Measurements from ENCODE around the gene SIN3A.
"Not testable (repeated sequence)": the region's sequence is repeated elsewhere in the genome, so short reads cannot be mapped to it uniquely, and the experiment has no call there.

The SIN3A gene

DNA sequence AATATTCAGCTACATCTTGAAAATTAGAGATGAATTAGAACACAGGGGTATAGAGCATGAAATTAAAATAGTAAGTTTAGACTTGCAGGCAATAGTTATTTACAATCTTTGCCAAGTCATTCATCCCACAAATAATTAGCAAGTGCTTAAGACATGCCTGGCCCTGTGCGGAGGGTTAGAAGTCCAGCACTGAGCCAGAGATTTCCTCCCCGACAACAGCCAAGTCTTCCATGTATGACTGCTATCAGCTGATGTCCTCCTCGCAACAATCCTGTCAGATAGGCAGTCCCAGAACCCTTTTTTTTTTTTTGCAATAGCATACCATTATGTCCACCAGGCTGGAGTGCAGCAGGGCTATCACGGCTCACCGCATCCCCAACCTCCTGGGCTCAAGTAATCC lies 14.6 kb downstream of the SIN3A start:
- TF ChIP-seq GATA1 (IDR thresholded peaks at IDR 0.05; ENCODE audit: low read depth, low read length), result no peak
- no peak for TF ChIP-seq POLR2A (IDR thresholded peaks at IDR 0.05; ENCODE audit: low read length)
- no peak for DNase-seq

DNA sequence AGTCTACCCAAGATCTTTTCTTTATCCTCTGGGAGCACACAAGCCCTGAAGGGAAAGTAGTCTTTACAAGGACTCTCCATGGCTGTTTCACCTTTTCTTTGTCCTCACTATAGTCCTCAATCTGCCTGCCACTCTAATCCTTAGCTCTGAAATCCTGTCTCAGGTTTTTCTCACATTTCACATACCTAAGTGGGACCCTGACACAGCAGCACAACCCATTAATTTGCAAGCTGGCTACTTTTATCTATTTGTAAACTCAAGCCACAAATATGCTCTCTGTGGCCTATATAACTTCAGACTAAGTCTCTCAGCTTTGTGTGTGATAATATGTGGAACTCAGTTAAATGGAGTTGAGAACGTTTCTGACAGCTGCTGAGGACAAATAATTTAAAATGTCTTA lies 19.8 kb downstream of the SIN3A start:
- TF ChIP-seq GATA1 (IDR thresholded peaks at IDR 0.05; ENCODE audit: low read depth, low read length) (no peak), POLR2A (IDR thresholded peaks at IDR 0.05; ENCODE audit: low read length) (no peak)
- no peak for DNase-seq

DNA sequence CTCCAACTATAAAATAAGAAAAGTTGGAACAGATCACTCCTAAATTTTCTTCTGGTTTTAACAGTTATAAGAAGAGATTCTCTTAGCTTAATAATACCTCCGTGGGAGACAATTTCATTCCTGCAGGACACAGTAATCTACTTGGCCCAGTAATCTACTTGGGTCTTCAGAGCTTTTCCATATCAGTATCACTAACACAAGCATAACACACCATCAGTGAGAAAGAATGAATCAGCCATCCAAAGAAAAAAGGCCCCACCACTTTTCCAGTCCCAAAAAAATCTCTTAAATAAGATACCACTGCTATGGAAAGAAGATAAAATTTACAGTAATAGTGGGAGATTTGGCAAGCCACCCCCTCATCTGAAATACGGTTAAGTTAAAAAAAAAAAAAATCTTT lies 20.2 kb downstream of the SIN3A start:
- DNase-seq, result no peak
- TF ChIP-seq GATA1 (IDR thresholded peaks at IDR 0.05; ENCODE audit: low read depth, low read length) (no peak), POLR2A (IDR thresholded peaks at IDR 0.05; ENCODE audit: low read length) (no peak)

DNA sequence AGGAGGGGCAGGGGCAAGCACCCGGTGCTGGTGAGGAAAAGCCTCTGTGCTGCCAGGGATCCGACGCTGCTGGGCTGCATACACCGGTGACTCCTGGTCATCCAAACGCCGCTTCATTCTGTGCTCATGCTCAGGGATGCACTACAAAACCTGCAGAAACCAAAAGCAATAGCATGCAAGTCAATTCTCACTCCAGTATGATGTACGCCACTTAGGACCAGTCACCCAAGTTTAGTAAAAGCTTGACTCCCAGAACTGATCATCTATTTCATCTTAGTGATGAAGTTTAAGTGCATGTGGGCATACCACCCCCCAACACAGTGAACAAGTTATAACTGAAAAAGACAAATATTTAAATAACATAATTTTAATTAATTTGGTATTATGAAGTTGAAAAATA lies 21.2 kb downstream of the SIN3A start:
- TF ChIP-seq GATA1 (IDR thresholded peaks at IDR 0.05; ENCODE audit: low read depth, low read length) (no peak), POLR2A (IDR thresholded peaks at IDR 0.05; ENCODE audit: low read length) (no peak)
- DNase-seq, result no peak

DNA sequence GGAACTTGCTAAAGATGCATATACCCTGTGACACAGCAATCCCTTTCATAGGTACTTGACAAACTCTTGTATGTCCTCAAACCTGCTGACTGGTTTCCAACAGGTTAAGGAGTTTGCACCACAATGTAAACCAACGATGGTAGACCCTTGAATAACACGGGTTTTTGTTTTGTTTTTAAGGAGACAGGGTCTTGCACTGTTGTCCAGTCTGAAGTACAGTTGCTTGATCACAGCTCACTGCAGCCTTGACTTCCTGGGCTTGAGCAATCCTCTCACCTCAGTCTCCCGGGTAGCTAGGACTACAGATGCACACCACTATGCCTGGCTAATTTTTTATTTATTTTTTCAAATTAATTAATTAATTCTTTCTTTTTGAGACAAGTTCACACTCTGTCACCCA lies 23.3 kb downstream of the SIN3A start:
- TF ChIP-seq GATA1 (IDR thresholded peaks at IDR 0.05; ENCODE audit: low read depth, low read length), result no peak
- TF ChIP-seq POLR2A (IDR thresholded peaks at IDR 0.05; ENCODE audit: low read length), result no peak
- no peak for DNase-seq

DNA sequence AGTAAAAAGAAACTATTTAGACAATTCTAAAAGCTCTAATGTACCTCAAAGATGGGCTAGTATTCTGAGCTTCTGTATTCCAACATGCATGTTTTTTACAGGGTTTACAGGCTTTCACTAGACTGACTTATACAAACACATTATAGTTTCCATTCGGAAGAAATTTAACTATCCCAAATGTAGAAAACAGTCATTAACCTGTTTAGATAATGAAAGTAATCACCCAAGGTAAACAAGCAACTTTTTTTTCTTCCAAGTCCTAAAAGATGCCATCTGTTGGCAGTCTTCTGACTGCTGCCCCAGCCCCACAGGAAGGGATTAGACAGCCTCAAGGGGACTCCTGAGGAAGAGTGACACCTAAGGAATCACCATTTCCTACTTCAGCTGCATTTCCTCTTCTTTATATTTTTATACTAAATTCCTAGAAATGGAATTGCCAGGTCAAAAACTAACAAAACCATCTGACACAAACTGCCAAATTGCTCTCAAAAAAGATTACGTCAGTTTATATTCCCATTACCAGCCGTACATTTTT lies 25.5 kb downstream of the SIN3A start:
- TF ChIP-seq GATA1 (IDR thresholded peaks at IDR 0.05; ENCODE audit: low read depth, low read length) (no peak), POLR2A (IDR thresholded peaks at IDR 0.05; ENCODE audit: low read length) (no peak)
- no peak for DNase-seq

DNA sequence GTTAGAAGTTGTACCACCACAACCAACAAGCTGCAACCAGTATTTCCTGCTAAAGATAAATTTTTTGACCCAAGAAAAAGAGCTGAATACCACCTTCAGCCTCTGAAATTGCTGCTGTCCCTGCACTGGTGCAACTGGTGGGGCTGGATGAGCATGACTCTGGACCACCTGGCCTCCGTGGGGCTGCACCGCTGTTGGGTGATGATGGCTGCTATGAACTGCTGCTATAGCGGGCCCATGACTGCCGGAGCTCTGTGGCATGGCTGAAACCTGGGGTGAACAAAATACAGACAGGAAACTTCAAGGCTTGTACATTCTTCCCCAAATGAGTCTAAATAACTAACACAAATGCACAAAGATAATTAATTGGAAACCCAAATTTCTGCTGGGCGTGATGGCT lies 28.9 kb downstream of the SIN3A start:
- no peak for TF ChIP-seq GATA1 (IDR thresholded peaks at IDR 0.05; ENCODE audit: low read depth, low read length)
- no peak for TF ChIP-seq POLR2A (IDR thresholded peaks at IDR 0.05; ENCODE audit: low read length)
- no peak for DNase-seq

DNA sequence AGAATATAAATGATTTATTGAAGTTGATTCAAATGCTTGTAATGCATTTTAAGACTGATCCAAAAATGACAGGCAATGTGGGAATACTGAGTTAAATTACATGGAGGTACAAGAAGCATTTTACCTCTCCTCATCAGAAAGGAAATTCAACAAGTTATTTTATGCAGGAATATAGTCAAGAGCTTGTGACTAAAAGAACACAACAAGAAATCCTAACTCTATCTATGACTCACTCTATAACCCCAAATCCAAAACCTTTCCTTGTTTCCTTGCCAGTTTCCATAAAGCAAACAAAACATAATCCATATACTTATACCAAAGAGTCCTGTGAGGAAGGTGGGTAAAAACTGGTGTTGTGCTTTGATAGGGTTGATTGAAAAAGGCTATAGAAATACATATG lies 30.8 kb downstream of the SIN3A start:
- TF ChIP-seq GATA1 (IDR thresholded peaks at IDR 0.05; ENCODE audit: low read depth, low read length) (no peak), POLR2A (IDR thresholded peaks at IDR 0.05; ENCODE audit: low read length) (no peak)
- DNase-seq, result no peak

DNA sequence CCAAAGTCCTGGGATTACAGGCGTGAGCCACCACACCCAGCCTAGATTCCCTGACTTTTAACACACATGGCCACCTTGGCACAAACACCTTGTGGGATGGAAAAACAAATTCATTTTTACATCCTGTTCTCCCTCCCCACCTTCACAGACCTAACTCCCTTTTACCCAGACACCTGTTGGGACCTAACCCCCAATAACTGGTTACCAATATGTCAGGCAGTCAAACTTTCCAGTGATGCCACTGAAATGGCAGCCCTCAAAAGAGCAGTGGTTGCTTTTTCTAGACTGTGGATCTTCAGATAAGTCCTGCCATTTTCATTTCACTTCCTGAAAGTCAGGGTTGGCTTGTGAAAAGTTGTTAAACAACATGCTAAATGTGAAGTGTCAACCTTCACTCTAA lies 34.9 kb downstream of the SIN3A start:
- DNase-seq, result no peak

DNA sequence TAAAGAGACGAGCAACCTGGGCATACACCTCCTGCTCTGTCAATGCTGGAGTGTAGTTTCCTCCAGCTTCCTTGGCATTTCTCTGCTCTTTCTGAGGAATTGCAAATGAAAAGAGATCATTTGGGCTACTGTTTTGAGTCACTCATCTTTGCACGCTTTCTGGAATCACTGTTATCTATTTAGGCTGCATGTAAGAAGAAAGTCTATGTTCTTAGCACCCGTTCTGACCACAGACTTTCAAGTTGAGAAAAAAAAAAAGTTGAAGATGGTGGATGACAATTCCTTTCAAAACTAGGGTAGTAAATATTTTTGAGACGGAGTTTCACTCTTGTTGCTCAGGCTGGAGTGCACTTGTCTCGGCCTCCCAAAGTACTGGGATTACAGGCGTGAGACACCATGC lies 41.3 kb downstream of the SIN3A start:
- TF ChIP-seq GATA1 (IDR thresholded peaks at IDR 0.05; ENCODE audit: low read depth, low read length) (no peak), POLR2A (IDR thresholded peaks at IDR 0.05; ENCODE audit: low read length) (no peak)
- DNase-seq, result no peak

More for the DNA sequence above, 34.9 kb downstream of the SIN3A start:
- TF ChIP-seq GATA1 (IDR thresholded peaks at IDR 0.05; ENCODE audit: low read depth, low read length), result no peak
- no peak for TF ChIP-seq POLR2A (IDR thresholded peaks at IDR 0.05; ENCODE audit: low read length)

DNA sequence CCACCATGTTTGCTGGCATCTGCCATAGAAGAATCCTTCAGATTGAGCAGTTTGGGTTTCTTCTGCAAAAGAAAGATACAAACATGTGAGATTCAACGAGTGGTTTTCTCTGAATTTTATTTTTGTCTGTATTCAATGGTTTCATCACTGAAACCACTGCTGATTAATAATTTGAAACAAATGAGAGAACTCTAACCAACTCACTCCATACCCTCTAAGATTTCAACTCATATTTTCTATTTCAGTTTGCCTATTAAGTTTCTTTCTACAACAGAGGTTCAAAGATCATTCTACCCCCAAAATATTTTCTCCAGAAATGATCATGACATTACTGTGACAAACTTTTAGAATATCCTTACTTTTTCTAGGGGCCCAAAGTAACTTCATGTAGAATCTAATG lies 44.4 kb downstream of the SIN3A start:
- DNase-seq, result no peak
- no peak for TF ChIP-seq GATA1 (IDR thresholded peaks at IDR 0.05; ENCODE audit: low read depth, low read length)
- no peak for TF ChIP-seq POLR2A (IDR thresholded peaks at IDR 0.05; ENCODE audit: low read length)

DNA sequence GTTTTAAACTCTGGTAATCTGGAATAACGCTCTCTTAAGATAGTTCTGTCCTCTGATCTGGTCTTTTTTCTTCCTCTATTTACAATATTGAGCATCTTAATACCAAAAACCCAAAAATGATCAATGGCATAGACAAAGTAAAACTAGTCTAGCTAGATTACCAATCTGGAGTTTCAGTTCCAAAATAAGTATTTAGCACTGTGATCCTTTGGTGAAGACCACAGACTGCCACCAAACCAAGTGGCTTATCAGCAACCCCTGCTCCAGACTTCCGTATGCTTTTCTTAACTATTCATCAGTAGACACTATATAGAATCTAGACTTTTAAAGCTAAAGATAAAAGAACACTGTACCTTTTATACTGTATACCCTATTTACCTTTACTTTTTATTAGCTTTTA lies 47.6 kb downstream of the SIN3A start:
- no peak for DNase-seq
- TF ChIP-seq POLR2A (IDR thresholded peaks at IDR 0.05; ENCODE audit: low read length) (no peak), GATA1 (IDR thresholded peaks at IDR 0.05; ENCODE audit: low read depth, low read length) (no peak)

DNA sequence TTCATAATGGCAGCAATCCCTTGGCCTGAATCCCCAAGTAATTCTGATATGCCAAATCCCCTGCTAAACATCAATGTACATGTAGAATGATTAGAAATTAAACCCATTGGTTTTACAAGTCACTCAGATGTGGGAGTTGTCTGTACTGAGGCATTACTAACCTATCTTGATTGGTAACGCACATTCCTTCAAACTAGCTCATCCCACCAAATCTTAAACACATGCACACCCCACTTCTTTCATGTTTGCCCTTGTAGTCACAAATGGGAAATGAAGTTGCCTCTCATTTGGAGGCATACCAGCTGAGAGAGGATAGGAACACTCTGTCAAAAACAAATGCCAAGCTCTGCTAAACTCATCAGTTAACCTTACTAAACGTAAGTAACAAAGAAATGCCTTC lies 54.0 kb downstream of the SIN3A start:
- DNase-seq, result no peak

DNA sequence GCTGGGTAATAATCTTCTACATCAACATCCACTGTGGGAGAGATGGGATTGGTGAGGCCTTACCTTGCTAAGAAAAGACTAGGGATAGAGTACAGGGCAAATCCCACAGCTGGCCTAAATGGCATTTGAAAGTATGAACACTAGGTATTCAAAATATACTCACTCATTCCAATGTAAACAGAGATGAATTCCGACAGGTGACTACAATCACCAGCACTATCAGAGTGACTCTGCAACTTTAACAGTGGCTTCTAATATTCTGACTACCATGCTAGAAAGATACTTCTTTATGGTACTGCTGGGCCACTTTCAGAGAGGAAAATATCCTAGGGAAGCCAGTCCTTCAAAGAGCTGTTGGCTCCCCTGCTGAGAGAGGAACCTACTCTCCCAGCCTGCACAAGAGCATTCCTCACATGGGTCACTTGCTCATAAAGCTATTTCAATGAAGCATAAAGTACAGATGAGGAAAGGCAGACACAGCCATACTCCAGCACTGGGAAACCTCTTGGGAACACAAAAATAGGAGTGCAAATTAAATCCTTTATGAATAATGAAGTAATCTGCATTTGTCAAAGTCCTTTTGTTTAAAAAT lies 61.6 kb downstream of the SIN3A start:
- DNase-seq, result no peak
- TF ChIP-seq GATA1 (IDR thresholded peaks at IDR 0.05; ENCODE audit: low read depth, low read length), result no peak
- no peak for TF ChIP-seq POLR2A (IDR thresholded peaks at IDR 0.05; ENCODE audit: low read length)

More for the DNA sequence above, 54.0 kb downstream of the SIN3A start:
- TF ChIP-seq POLR2A (IDR thresholded peaks at IDR 0.05; ENCODE audit: low read length) (no peak), GATA1 (IDR thresholded peaks at IDR 0.05; ENCODE audit: low read depth, low read length) (no peak)

DNA sequence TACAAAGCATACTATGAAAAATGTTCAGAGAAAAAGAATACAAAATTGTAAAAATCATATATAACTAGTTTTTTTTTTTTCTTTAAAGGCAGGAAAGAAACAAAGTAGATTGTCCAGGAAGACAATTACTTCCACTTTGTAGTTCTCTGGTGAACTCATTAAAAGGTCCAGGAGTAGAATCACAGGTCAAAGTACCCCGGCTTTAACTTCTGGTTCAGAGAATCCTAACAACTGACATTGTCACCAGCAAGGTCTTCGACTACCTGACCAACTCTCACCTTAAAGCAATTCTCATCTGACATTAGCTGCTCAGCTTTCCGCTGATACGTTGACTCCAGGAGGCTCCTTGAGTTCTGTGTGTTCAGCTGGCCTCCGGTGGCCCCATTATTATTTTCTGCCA lies 67.5 kb downstream of the SIN3A start:
- not testable (repeated sequence) for DNase-seq

DNA sequence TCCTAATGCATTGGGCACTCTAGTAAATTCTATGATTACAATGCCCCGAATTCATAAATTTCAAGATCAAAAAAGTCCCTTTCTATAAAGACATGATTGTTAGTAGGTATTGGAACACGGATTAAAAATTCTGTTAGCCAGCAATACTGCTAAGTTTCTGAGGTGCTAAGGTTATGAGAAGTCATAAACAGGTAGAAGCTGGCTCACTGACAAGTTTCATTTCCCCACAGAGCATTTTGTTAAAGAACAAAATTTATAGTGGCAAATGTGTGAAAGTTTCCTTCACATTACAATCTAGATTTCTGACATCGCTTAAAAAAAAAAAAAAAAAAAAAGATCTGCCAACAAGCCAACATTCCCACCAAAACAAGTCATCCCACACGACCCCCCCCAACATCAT lies 70.7 kb downstream of the SIN3A start:
- TF ChIP-seq POLR2A (IDR thresholded peaks at IDR 0.05; ENCODE audit: low read length), result no peak
- no peak for TF ChIP-seq GATA1 (IDR thresholded peaks at IDR 0.05; ENCODE audit: low read depth, low read length)
- DNase-seq, result no peak

Data from erythroblast (primary cell).